ENCODE results near the gene GPM6B.

Gene GPM6B

GRCh38 chrX:13825178-13825762, 8.4 kb upstream of the GPM6B start:
- DNase-seq (ENCODE audit: extremely low read depth in 1 of 2, low read depth in 1 of 2), result no peak

- DNase-seq (ENCODE audit: extremely low read depth in 1 of 2, low read depth in 1 of 2), result no peak
These were observed 7.9 kb upstream of the GPM6B start for GRCh38 chrX:13824746-13825145.

- no peak for DNase-seq (ENCODE audit: extremely low read depth in 1 of 2, low read depth in 1 of 2)
These were observed 4.8 kb upstream of the GPM6B start for GRCh38 chrX:13821738-13822137.

GRCh38 chrX:13816176-13816575, 717 bp downstream of the GPM6B start:
- no peak for DNase-seq (ENCODE audit: extremely low read depth in 1 of 2, low read depth in 1 of 2)

- no peak for DNase-seq (ENCODE audit: extremely low read depth in 1 of 2, low read depth in 1 of 2)
These were observed 1.2 kb downstream of the GPM6B start for GRCh38 chrX:13815664-13816063.

- DNase-seq (ENCODE audit: extremely low read depth in 1 of 2, low read depth in 1 of 2), result no peak
These were observed 8.0 kb downstream of the GPM6B start for GRCh38 chrX:13808865-13809264.

- no peak for DNase-seq (ENCODE audit: extremely low read depth in 1 of 2, low read depth in 1 of 2)
These were observed 8.6 kb downstream of the GPM6B start for GRCh38 chrX:13808293-13808692.

- no peak for DNase-seq (ENCODE audit: extremely low read depth in 1 of 2, low read depth in 1 of 2)
These were observed 11.7 kb downstream of the GPM6B start for GRCh38 chrX:13805241-13805640.

- no peak for DNase-seq (ENCODE audit: extremely low read depth in 1 of 2, low read depth in 1 of 2)
These were observed 13.8 kb downstream of the GPM6B start for GRCh38 chrX:13803116-13803515.

GRCh38 chrX:13798184-13798583, 18.7 kb downstream of the GPM6B start:
- DNase-seq (ENCODE audit: extremely low read depth in 1 of 2, low read depth in 1 of 2), result no peak

GRCh38 chrX:13797512-13797911, 19.4 kb downstream of the GPM6B start:
- DNase-seq (ENCODE audit: extremely low read depth in 1 of 2, low read depth in 1 of 2), result no peak

GRCh38 chrX:13794417-13794816, 22.5 kb downstream of the GPM6B start:
- no peak for DNase-seq (ENCODE audit: extremely low read depth in 1 of 2, low read depth in 1 of 2)

- DNase-seq (ENCODE audit: extremely low read depth in 1 of 2, low read depth in 1 of 2), result no peak
These were observed 23.0 kb downstream of the GPM6B start for GRCh38 chrX:13793897-13794296.

- DNase-seq (ENCODE audit: extremely low read depth in 1 of 2, low read depth in 1 of 2), result no peak
These were observed 25.3 kb downstream of the GPM6B start for GRCh38 chrX:13791559-13791958.

GRCh38 chrX:13791145-13791544, 25.7 kb downstream of the GPM6B start:
- DNase-seq (ENCODE audit: extremely low read depth in 1 of 2, low read depth in 1 of 2), result no peak

GRCh38 chrX:13790206-13791131, 26.4 kb downstream of the GPM6B start:
- no peak for DNase-seq (ENCODE audit: extremely low read depth in 1 of 2, low read depth in 1 of 2)

GRCh38 chrX:13786048-13786447, 30.8 kb downstream of the GPM6B start:
- no peak for DNase-seq (ENCODE audit: extremely low read depth in 1 of 2, low read depth in 1 of 2)

GRCh38 chrX:13780868-13781427, 35.9 kb downstream of the GPM6B start:
- no peak for DNase-seq (ENCODE audit: extremely low read depth in 1 of 2, low read depth in 1 of 2)

GRCh38 chrX:13778916-13779315, 38.0 kb downstream of the GPM6B start:
- no peak for DNase-seq (ENCODE audit: extremely low read depth in 1 of 2, low read depth in 1 of 2)

- no peak for DNase-seq (ENCODE audit: extremely low read depth in 1 of 2, low read depth in 1 of 2)
These were observed 40.5 kb downstream of the GPM6B start for GRCh38 chrX:13776387-13776786.

GRCh38 chrX:13775837-13776236, 41.1 kb downstream of the GPM6B start:
- no peak for DNase-seq (ENCODE audit: extremely low read depth in 1 of 2, low read depth in 1 of 2)

GRCh38 chrX:13774696-13775095, 42.2 kb downstream of the GPM6B start:
- DNase-seq (ENCODE audit: extremely low read depth in 1 of 2, low read depth in 1 of 2), result no peak

All from activated CD8-positive, alpha-beta memory T cell treated with anti-CD3 and anti-CD28 coated beads for 1 hour (primary cell).